Measurements from ENCODE around the gene USP14.
"Not testable (repeated sequence)": the region's sequence is repeated elsewhere in the genome, so short reads cannot be mapped to it uniquely, and the experiment has no call there.

USP14 gene

GRCh38 chr18:137327-137726 is 21.0 kb upstream of the USP14 start:
- H3K4me1 ChIP-seq (ENCODE audit: control insufficient read depth, insufficient read depth, low read length), result no peaks in the 10 kb centered on the region
- H3K4me3 ChIP-seq (ENCODE audit: low read length), result no peak overlapping the region
- H3K36me3 ChIP-seq (ENCODE audit: control insufficient read depth, insufficient read depth, low read length), result no peaks in the 10 kb centered on the region
- no peaks in the 10 kb centered on the region for H3K9me3 ChIP-seq (ENCODE audit: control insufficient read depth, low read length)
- H3K9ac ChIP-seq (ENCODE audit: low read length), result no peak overlapping the region
- H3K27me3 ChIP-seq (ENCODE audit: control insufficient read depth, insufficient read depth, low read length), result no peaks in the 10 kb centered on the region

- Histone ChIP-seq H3K36me3 (ENCODE audit: control insufficient read depth, insufficient read depth, low read length) (no peaks in the 10 kb centered on the region), H3K9me3 (ENCODE audit: control insufficient read depth, low read length) (no peaks in the 10 kb centered on the region), H3K4me3 (ENCODE audit: low read length) (no peak overlapping the region), H3K4me1 (ENCODE audit: control insufficient read depth, insufficient read depth, low read length) (no peaks in the 10 kb centered on the region), H3K9ac (ENCODE audit: low read length) (no peak overlapping the region), H3K27me3 (ENCODE audit: control insufficient read depth, insufficient read depth, low read length) (no peaks in the 10 kb centered on the region)
Measured at GRCh38 chr18:140670-141266, 17.6 kb upstream of the USP14 start.

- not testable (repeated sequence) for H3K27me3 ChIP-seq (ENCODE audit: control insufficient read depth, insufficient read depth, low read length); H3K4me3 ChIP-seq (ENCODE audit: low read length); H3K9ac ChIP-seq (ENCODE audit: low read length); H3K4me1 ChIP-seq (ENCODE audit: control insufficient read depth, insufficient read depth, low read length); H3K9me3 ChIP-seq (ENCODE audit: control insufficient read depth, low read length); H3K36me3 ChIP-seq (ENCODE audit: control insufficient read depth, insufficient read depth, low read length)
Measured at GRCh38 chr18:142624-143296, 15.6 kb upstream of the USP14 start.

GRCh38 chr18:148841-149240 is 9.5 kb upstream of the USP14 start:
- Histone ChIP-seq H3K9me3 (ENCODE audit: control insufficient read depth, low read length) (no peaks in the 10 kb centered on the region), H3K4me1 (ENCODE audit: control insufficient read depth, insufficient read depth, low read length) (no peaks in the 10 kb centered on the region), H3K36me3 (ENCODE audit: control insufficient read depth, insufficient read depth, low read length) (no peaks in the 10 kb centered on the region), H3K4me3 (ENCODE audit: low read length) (no peak overlapping the region), H3K27me3 (ENCODE audit: control insufficient read depth, insufficient read depth, low read length) (no peaks in the 10 kb centered on the region), H3K9ac (ENCODE audit: low read length) (no peak overlapping the region)

- no peaks in the 10 kb centered on the region for H3K9me3 ChIP-seq (ENCODE audit: control insufficient read depth, low read length)
- H3K4me1 ChIP-seq (ENCODE audit: control insufficient read depth, insufficient read depth, low read length), result no peaks in the 10 kb centered on the region
- no peaks in the 10 kb centered on the region for H3K36me3 ChIP-seq (ENCODE audit: control insufficient read depth, insufficient read depth, low read length)
- no peak overlapping the region for H3K4me3 ChIP-seq (ENCODE audit: low read length)
- no peaks in the 10 kb centered on the region for H3K27me3 ChIP-seq (ENCODE audit: control insufficient read depth, insufficient read depth, low read length)
- H3K9ac ChIP-seq (ENCODE audit: low read length), result no peak overlapping the region
Measured at GRCh38 chr18:154151-154550, 4.2 kb upstream of the USP14 start.

- no peaks in the 10 kb centered on the region for H3K27me3 ChIP-seq (ENCODE audit: control insufficient read depth, insufficient read depth, low read length)
- H3K4me1 ChIP-seq (ENCODE audit: control insufficient read depth, insufficient read depth, low read length), result no peaks in the 10 kb centered on the region
- no peaks in the 10 kb centered on the region for H3K36me3 ChIP-seq (ENCODE audit: control insufficient read depth, insufficient read depth, low read length)
- H3K9me3 ChIP-seq (ENCODE audit: control insufficient read depth, low read length), result no peaks in the 10 kb centered on the region
- no peak overlapping the region for H3K4me3 ChIP-seq (ENCODE audit: low read length)
- no peak overlapping the region for H3K9ac ChIP-seq (ENCODE audit: low read length)
Measured at GRCh38 chr18:155688-156087, 2.7 kb upstream of the USP14 start.

- no peaks in the 10 kb centered on the region for H3K4me1 ChIP-seq (ENCODE audit: control insufficient read depth, insufficient read depth, low read length)
- H3K27me3 ChIP-seq (ENCODE audit: control insufficient read depth, insufficient read depth, low read length), result no peaks in the 10 kb centered on the region
- no peak overlapping the region for H3K4me3 ChIP-seq (ENCODE audit: low read length)
- H3K9ac ChIP-seq (ENCODE audit: low read length), result no peak overlapping the region
- H3K9me3 ChIP-seq (ENCODE audit: control insufficient read depth, low read length), result no peaks in the 10 kb centered on the region
- H3K36me3 ChIP-seq (ENCODE audit: control insufficient read depth, insufficient read depth, low read length), result no peaks in the 10 kb centered on the region
Measured at GRCh38 chr18:156514-157230, 1.7 kb upstream of the USP14 start.

- Histone ChIP-seq H3K4me1 (ENCODE audit: control insufficient read depth, insufficient read depth, low read length) (no peaks in the 10 kb centered on the region), H3K27me3 (ENCODE audit: control insufficient read depth, insufficient read depth, low read length) (no peaks in the 10 kb centered on the region), H3K9me3 (ENCODE audit: control insufficient read depth, low read length) (no peaks in the 10 kb centered on the region), H3K36me3 (ENCODE audit: control insufficient read depth, insufficient read depth, low read length) (no peaks in the 10 kb centered on the region), H3K9ac (ENCODE audit: low read length) (peak overlapping the region; percentile 57), H3K4me3 (ENCODE audit: low read length) (peak overlapping the region; percentile 14)
Measured at GRCh38 chr18:159037-159652, 788 bp downstream of the USP14 start.

GRCh38 chr18:159933-160332 is 1.6 kb downstream of the USP14 start:
- H3K36me3 ChIP-seq (ENCODE audit: control insufficient read depth, insufficient read depth, low read length), result no peaks in the 10 kb centered on the region
- H3K4me3 ChIP-seq (ENCODE audit: low read length), result no peak overlapping the region
- H3K9ac ChIP-seq (ENCODE audit: low read length), result no peak overlapping the region

GRCh38 chr18:160831-161570 is 2.6 kb downstream of the USP14 start:
- Histone ChIP-seq H3K9ac (ENCODE audit: low read length) (no peak overlapping the region), H3K9me3 (ENCODE audit: control insufficient read depth, low read length) (no peaks in the 10 kb centered on the region), H3K4me1 (ENCODE audit: control insufficient read depth, insufficient read depth, low read length) (no peaks in the 10 kb centered on the region), H3K36me3 (ENCODE audit: control insufficient read depth, insufficient read depth, low read length) (no peaks in the 10 kb centered on the region), H3K27me3 (ENCODE audit: control insufficient read depth, insufficient read depth, low read length) (no peaks in the 10 kb centered on the region), H3K4me3 (ENCODE audit: low read length) (no peak overlapping the region)

More at GRCh38 chr18:159933-160332, 1.6 kb downstream of the USP14 start:
- no peaks in the 10 kb centered on the region for H3K9me3 ChIP-seq (ENCODE audit: control insufficient read depth, low read length)
- H3K27me3 ChIP-seq (ENCODE audit: control insufficient read depth, insufficient read depth, low read length), result no peaks in the 10 kb centered on the region
- H3K4me1 ChIP-seq (ENCODE audit: control insufficient read depth, insufficient read depth, low read length), result no peaks in the 10 kb centered on the region

- no peak overlapping the region for H3K4me3 ChIP-seq (ENCODE audit: low read length)
Measured at GRCh38 chr18:172361-172760, 14.0 kb downstream of the USP14 start.

More at GRCh38 chr18:172361-172760, 14.0 kb downstream of the USP14 start:
- Histone ChIP-seq H3K9ac (ENCODE audit: low read length) (no peak overlapping the region), H3K36me3 (ENCODE audit: control insufficient read depth, insufficient read depth, low read length) (no peaks in the 10 kb centered on the region), H3K9me3 (ENCODE audit: control insufficient read depth, low read length) (no peaks in the 10 kb centered on the region), H3K4me1 (ENCODE audit: control insufficient read depth, insufficient read depth, low read length) (no peaks in the 10 kb centered on the region), H3K27me3 (ENCODE audit: control insufficient read depth, insufficient read depth, low read length) (no peaks in the 10 kb centered on the region)
